SK-N-MC (cell line): ENCODE measurements around the gene AFAP1L2.
"Not testable (repeated sequence)": the region's sequence is repeated elsewhere in the genome, so short reads cannot be mapped to it uniquely, and the experiment has no call there.

Experiments used
- DNase-seq: peaks from one replicate; pipeline ENCODE4 v3.0.0-alpha.2; 2011; ENCODE audit warnings: low read depth, low spot score
- H3K27ac ChIP-seq: fragments of 200-600 bp; sonication (generic); 2 replicates; pipeline ENCODE4 v1.5.1; 2016; ENCODE audit warnings: mixed run types
- H3K36me3 ChIP-seq: fragments of 200-600 bp; sonication (generic); 2 replicates; pipeline ENCODE4 v1.6.1; 2017; ENCODE audit warnings: antibody characterized with exemption, low read length, mixed read lengths; ENCODE audit not compliant: insufficient read depth
- H3K4me3 ChIP-seq: fragments of 200-600 bp; sonication (generic); 2 replicates; pipeline ENCODE4 v1.5.1; 2016
- H3K9ac ChIP-seq: fragments of 200-600 bp; sonication (generic); 2 replicates; pipeline ENCODE4 v1.8.0; 2017; ENCODE audit warnings: mixed run types, mixed read lengths; ENCODE audit not compliant: insufficient read length
- H3K9me3 ChIP-seq: fragments of 200-600 bp; sonication (generic); 2 replicates; pipeline ENCODE4 v1.6.1; 2017; ENCODE audit warnings: low read depth, mild to moderate bottlenecking, antibody characterized with exemption, low read length, moderate library complexity, mixed read lengths
- EZH2 ChIP-seq: fragments of 200-600 bp; sonication (generic); IDR thresholded peaks from one replicate; pipeline ENCODE4 v1.6.1; 2017; ENCODE audit warnings: antibody characterized with exemption
- FOXP2 ChIP-seq: optimal IDR thresholded peaks from 2 replicates; pipeline ENCODE3; 2011; ENCODE audit warnings: mild to moderate bottlenecking, moderate library complexity; ENCODE audit not compliant: insufficient read depth; ENCODE audit errors: extremely low read length, control extremely low read depth
- POLR2AphosphoS5 ChIP-seq: IDR thresholded peaks from 2 replicates; pipeline ENCODE4 v1.6.1; 2012; ENCODE audit warnings: mild to moderate bottlenecking, low read depth, low read length, borderline replicate concordance

Gene AFAP1L2

DNA sequence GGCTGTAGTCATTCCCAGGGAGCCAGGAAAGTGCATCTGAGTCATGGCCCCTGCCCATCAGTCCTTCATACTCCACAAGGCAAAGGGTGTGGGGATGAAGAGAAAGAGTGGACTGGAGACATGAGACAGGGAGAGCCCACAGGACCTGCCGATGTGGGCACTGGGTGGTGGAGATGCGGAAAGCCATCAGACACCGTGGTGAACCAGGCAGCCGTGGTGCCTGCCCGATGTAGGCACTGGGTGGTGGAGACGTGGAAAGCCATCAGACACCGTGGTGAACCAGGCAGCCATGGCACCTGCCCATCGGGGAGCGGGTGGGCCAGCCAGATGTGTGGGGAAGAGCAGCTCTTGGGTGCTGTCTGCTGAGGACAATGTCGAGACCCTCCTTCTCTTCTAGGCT lies 58.6 kb downstream of the AFAP1L2 start:
- Histone ChIP-seq H3K9ac (no peak overlapping the region), H3K36me3 (no peaks in the 10 kb centered on the region), H3K27ac (no peak overlapping the region), H3K9me3 (no peaks in the 10 kb centered on the region), H3K4me3 (no peak overlapping the region)
- TF ChIP-seq FOXP2 (no peak), EZH2 (no peak), POLR2AphosphoS5 (no peak)
- DNase-seq: no peak

DNA sequence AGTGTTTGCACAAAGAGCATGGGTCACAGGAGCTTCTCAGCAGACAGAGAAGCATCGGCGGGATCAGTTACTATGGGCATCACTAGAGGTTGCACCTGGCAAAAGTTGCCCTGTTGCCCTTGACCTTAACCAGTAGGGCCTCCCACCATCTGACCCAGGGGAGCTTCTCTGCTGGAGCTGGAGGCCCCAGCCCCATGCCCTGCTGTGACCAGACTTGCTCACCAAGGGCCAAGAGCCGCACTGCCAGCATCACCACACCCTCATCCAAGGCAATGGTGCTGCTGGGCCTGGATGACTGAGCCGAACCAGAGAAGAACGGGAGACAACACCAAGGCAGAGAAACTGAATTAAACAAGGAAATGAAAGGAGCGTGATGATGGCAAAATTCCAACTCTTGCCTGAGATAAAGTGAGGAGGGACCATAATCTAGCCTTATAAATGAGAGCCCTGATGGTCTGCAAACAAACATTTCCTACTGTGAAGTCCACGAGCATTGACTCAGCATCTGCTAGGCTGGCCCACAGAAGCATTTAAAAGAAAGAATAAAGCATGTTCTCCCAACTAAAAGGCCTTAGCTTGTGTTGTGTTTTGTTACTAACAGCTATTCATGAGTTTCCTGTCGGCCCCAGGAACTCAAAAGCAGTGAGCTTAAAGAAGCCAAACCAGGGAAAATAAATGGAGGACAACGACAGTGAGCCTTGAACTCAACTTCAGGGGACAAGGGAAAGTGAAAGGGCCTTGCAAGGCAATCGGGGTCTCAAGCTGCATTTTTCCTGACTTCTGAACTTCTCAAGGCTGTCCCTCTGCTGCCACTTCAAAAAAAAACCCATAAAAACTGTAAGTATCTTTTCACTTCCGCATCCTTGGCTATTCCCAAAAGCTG lies 60.4 kb downstream of the AFAP1L2 start:
- Histone ChIP-seq H3K9ac (no peak overlapping the region), H3K4me3 (no peak overlapping the region), H3K36me3 (no peaks in the 10 kb centered on the region), H3K27ac (no peak overlapping the region), H3K9me3 (no peaks in the 10 kb centered on the region)
- no peak for DNase-seq
- no peak for TF ChIP-seq POLR2AphosphoS5

DNA sequence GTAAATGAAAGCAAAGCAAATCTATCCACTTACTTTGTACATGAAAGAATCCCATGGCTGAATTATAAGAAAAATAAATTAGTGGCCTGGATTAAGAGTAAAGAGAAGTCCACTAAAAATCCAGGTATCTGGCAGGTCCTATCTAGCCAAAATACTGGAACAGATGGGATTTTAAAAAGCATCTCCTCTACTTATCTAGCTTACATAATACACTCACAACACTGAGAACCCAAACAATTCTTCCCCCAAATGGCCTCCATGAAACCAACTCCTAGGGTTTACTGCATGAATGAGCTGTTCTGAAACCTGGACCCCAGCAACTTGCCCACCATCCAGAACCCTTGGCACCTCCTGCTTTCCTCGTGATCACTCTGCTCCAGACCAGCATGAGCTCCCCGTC lies 61.3 kb downstream of the AFAP1L2 start:
- no peak for TF ChIP-seq POLR2AphosphoS5
- TF ChIP-seq EZH2: no peak
- no peak for TF ChIP-seq FOXP2
- Histone ChIP-seq H3K27ac (no peak overlapping the region), H3K4me3 (no peak overlapping the region), H3K9ac (no peak overlapping the region), H3K9me3 (no peaks in the 10 kb centered on the region), H3K36me3 (no peaks in the 10 kb centered on the region)
- no peak for DNase-seq

DNA sequence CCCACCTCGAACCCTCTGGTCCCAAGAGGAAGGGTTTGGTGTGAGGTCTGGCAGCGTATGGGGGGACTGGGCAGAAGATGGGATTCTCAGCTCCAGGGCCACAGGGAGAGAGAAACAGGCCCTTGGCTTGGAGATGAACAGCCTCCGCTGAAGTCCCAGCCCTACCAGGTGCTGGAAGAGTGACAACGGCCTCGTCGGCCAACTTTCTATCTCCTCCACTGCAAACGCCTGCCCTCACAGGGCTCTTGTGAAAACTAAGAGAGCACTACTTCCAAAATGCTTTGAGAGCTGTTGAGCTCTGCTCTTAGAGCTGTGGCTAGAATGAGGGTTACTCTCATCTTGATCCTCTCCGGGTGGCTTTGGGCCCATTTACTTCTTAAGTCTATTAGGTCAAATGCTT lies 63.5 kb downstream of the AFAP1L2 start:
- Histone ChIP-seq H3K36me3 (no peaks in the 10 kb centered on the region), H3K9me3 (no peaks in the 10 kb centered on the region), H3K9ac (no peak overlapping the region), H3K27ac (no peak overlapping the region), H3K4me3 (no peak overlapping the region)
- no peak for DNase-seq
- TF ChIP-seq FOXP2 (no peak), EZH2 (no peak), POLR2AphosphoS5 (no peak)

DNA sequence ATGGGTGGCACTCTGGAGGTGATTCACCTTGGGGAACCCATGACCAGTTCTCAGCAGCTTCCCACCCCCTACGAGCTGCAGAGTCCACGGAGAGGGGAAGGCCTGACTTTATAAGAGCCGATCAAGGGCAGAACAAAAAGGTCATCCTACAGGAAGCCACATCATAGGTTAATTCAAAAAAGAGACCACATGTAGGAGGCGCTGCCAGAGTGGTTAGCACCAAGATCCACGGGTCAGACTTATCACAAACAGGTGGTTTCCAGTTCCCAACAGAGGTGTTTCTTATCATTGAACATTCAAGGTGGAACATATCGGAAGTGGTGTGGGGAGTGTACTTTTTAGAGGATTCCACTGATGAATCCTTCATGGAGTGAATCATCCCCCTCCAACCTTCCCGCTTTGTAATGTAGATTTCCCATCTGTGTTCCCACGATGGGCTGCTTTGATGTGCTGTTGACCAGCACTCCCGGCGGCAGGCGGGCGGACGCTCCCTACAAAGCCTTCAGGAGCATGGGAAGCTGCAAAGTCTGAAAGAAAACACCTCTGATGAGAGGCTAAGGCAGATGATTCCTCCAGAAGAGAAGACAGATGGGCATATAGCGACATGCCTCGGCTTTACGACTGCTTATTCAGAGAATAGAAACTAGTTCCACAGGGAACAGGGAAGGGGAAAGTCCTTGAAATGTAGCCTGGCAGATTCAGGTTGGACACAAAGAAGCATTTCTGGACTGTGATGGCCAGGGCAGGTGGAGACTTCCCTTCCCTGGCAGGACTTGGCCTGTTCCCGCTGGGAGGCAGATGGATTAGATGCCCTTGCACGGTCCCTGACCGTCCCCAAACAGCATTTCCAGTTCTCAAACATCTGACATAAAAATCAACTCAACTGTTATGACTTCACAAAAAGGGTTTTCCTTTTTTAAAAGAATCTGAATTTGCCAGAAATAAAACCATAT lies 66.5 kb downstream of the AFAP1L2 start:
- no peak overlapping the region for H3K4me3 ChIP-seq
- no peak overlapping the region for H3K9ac ChIP-seq
- DNase-seq: no peak
- H3K27ac ChIP-seq: no peak overlapping the region
- H3K36me3 ChIP-seq: no peaks in the 10 kb centered on the region
- no peak for TF ChIP-seq FOXP2
- no peak for TF ChIP-seq POLR2AphosphoS5
- no peak for TF ChIP-seq EZH2
- no peaks in the 10 kb centered on the region for H3K9me3 ChIP-seq

DNA sequence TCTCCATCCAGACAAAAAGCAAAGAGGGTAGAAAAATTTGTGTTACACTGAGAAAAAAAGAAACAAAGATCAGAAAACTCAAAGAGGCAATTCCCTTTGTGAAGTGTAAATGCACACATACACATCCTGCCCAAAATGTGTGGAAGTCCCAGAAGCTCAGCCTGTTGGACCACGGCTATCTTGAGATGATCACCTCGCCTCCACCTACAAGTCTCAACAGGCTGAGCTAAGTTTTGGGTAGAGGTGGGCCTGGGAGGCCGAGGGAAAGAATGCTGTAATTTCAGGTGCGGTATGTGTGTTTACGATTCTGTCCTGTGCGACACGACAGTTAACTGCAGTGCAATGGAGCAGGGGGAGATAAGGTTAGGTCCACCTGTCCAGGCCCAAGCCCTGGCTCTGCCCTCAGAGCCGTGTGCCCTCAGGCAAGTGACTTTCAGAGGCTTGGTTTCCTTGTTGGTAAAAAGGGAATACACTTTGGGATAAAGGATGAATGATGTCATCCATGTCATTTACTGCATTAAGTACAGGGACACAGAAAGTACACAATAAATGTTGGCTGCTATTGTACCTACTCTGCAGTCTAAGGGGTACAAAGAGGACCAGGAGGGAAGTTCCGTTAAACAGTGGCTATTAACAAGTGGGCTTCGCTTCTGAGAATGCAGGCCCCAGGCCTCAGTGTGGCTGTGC lies 67.3 kb downstream of the AFAP1L2 start:
- Histone ChIP-seq H3K4me3 (no peak overlapping the region), H3K9me3 (no peaks in the 10 kb centered on the region), H3K36me3 (no peaks in the 10 kb centered on the region), H3K27ac (no peak overlapping the region), H3K9ac (no peak overlapping the region)
- DNase-seq: no peak
- TF ChIP-seq FOXP2 (no peak), EZH2 (no peak), POLR2AphosphoS5 (no peak)

DNA sequence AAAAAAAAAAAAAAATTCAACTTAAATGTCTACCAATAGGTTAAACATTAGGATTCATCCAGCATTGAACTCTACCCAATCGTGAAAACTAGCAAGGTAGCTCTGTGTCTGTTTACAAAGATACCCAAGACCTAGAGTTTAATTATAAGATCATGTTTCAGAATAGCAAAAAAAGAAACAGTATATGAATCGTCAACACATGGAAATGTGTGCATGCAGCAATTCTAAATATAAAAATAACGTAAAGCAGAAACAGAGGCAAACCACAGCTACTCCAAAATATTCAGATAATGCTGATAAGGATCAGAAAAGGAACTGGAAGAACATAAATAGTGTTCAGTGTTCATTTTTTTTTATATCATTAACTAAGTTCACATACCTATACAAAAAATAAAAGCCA lies 68.7 kb downstream of the AFAP1L2 start:
- no peak overlapping the region for H3K9ac ChIP-seq
- H3K9me3 ChIP-seq: no peaks in the 10 kb centered on the region
- no peak overlapping the region for H3K4me3 ChIP-seq
- no peaks in the 10 kb centered on the region for H3K36me3 ChIP-seq
- no peak for DNase-seq
- no peak for TF ChIP-seq EZH2
- TF ChIP-seq POLR2AphosphoS5: no peak
- TF ChIP-seq FOXP2: no peak
- H3K27ac ChIP-seq: no peak overlapping the region

DNA sequence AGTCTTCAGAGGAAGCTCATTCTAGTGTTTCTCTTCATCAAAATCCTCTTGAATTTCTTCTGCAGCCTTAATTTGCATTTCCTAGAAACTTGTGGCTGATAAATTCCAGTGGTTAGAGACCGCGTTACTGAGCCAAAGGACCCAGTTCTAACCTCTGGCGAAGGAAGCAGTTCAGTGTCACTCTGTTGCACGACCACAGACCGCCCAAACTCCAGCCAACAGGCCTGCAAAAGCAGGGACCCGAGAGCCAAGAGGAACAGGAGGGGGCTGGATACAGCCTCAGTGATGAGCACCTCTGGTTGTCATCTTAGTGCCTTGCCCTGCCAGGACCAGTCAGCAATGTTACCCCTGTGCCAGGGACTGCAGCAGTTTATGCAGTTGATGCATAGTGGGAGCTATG lies 70.0 kb downstream of the AFAP1L2 start:
- Histone ChIP-seq H3K36me3 (no peaks in the 10 kb centered on the region), H3K27ac (no peak overlapping the region), H3K9ac (no peak overlapping the region), H3K9me3 (no peaks in the 10 kb centered on the region), H3K4me3 (no peak overlapping the region)
- DNase-seq: no peak
- no peak for TF ChIP-seq EZH2
- no peak for TF ChIP-seq POLR2AphosphoS5
- no peak for TF ChIP-seq FOXP2

DNA sequence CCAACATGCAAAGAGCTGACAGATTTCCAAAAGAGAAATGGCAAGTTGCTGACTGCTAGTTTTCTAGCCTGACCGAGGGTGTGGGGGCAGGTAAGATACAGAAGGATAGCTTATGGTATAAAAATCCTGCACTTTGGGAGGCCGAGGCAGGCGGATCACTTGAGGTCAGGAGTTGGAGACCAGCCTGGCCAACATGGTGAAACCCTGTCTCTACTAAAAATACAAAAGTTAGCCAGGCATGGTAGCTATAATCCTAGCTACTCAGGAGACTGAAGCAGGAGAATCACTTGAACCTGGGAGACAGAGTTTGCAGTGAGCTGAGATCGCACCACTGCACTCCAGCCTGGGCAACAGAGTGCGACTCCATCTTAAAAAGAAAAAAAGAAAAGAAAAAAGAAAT lies 70.9 kb downstream of the AFAP1L2 start:
- not testable (repeated sequence) for H3K9ac ChIP-seq, H3K36me3 ChIP-seq, H3K4me3 ChIP-seq, H3K9me3 ChIP-seq, H3K27ac ChIP-seq, DNase-seq
